ENCODE measurements around the gene RNF207.

Gene RNF207

GRCh38 chr1:6205849-6206519 lies at the start of gene RNF207:
Gene RNF207, plus strand, starts transcription at chr1:6206119. Its CDS starts 417 bp downstream, at chr1:6206536.
- no peak for DNase-seq (ENCODE audit: low read depth)

GRCh38 chr1:6157132-6157527 lies 48.8 kb upstream of the RNF207 start:
- DNase-seq (ENCODE audit: low read depth), result no peak

GRCh38 chr1:6157528-6158174 lies 48.3 kb upstream of the RNF207 start:
- DNase-seq (ENCODE audit: low read depth), result no peak

GRCh38 chr1:6158181-6158580 lies 47.7 kb upstream of the RNF207 start:
- DNase-seq (ENCODE audit: low read depth), result no peak

GRCh38 chr1:6162341-6162740 lies 43.6 kb upstream of the RNF207 start:
- no peak for DNase-seq (ENCODE audit: low read depth)

GRCh38 chr1:6162773-6163172 lies 43.1 kb upstream of the RNF207 start:
- no peak for DNase-seq (ENCODE audit: low read depth)

GRCh38 chr1:6163191-6163972 lies 42.5 kb upstream of the RNF207 start:
- no peak for DNase-seq (ENCODE audit: low read depth)

GRCh38 chr1:6163973-6164617 lies 41.8 kb upstream of the RNF207 start:
- DNase-seq (ENCODE audit: low read depth), result no peak

- DNase-seq (ENCODE audit: low read depth), result no peak
These were observed 40.9 kb upstream of the RNF207 start for GRCh38 chr1:6165027-6165426.

GRCh38 chr1:6165441-6165985 lies 40.4 kb upstream of the RNF207 start:
- no peak for DNase-seq (ENCODE audit: low read depth)

GRCh38 chr1:6166221-6166620 lies 39.7 kb upstream of the RNF207 start:
- no peak for DNase-seq (ENCODE audit: low read depth)

GRCh38 chr1:6166655-6167390 lies 39.1 kb upstream of the RNF207 start:
- no peak for DNase-seq (ENCODE audit: low read depth)

GRCh38 chr1:6167391-6168303 lies 38.3 kb upstream of the RNF207 start:
- DNase-seq (ENCODE audit: low read depth), result no peak

- DNase-seq (ENCODE audit: low read depth), result no peak
These were observed 36.9 kb upstream of the RNF207 start for GRCh38 chr1:6168947-6169586.

GRCh38 chr1:6170116-6170741 lies 35.7 kb upstream of the RNF207 start:
- DNase-seq (ENCODE audit: low read depth), result no peak

GRCh38 chr1:6170742-6171201 lies 35.1 kb upstream of the RNF207 start:
- no peak for DNase-seq (ENCODE audit: low read depth)

GRCh38 chr1:6171548-6172124 lies 34.3 kb upstream of the RNF207 start:
- no peak for DNase-seq (ENCODE audit: low read depth)

- DNase-seq (ENCODE audit: low read depth), result no peak
These were observed 33.4 kb upstream of the RNF207 start for GRCh38 chr1:6172549-6172948.
